ENCODE data around the gene TRIM13.
"Not testable (repeated sequence)": the region's sequence is repeated elsewhere in the genome, so short reads cannot be mapped to it uniquely, and the experiment has no call there.

Gene TRIM13, protein sequence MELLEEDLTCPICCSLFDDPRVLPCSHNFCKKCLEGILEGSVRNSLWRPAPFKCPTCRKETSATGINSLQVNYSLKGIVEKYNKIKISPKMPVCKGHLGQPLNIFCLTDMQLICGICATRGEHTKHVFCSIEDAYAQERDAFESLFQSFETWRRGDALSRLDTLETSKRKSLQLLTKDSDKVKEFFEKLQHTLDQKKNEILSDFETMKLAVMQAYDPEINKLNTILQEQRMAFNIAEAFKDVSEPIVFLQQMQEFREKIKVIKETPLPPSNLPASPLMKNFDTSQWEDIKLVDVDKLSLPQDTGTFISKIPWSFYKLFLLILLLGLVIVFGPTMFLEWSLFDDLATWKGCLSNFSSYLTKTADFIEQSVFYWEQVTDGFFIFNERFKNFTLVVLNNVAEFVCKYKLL

DNA sequence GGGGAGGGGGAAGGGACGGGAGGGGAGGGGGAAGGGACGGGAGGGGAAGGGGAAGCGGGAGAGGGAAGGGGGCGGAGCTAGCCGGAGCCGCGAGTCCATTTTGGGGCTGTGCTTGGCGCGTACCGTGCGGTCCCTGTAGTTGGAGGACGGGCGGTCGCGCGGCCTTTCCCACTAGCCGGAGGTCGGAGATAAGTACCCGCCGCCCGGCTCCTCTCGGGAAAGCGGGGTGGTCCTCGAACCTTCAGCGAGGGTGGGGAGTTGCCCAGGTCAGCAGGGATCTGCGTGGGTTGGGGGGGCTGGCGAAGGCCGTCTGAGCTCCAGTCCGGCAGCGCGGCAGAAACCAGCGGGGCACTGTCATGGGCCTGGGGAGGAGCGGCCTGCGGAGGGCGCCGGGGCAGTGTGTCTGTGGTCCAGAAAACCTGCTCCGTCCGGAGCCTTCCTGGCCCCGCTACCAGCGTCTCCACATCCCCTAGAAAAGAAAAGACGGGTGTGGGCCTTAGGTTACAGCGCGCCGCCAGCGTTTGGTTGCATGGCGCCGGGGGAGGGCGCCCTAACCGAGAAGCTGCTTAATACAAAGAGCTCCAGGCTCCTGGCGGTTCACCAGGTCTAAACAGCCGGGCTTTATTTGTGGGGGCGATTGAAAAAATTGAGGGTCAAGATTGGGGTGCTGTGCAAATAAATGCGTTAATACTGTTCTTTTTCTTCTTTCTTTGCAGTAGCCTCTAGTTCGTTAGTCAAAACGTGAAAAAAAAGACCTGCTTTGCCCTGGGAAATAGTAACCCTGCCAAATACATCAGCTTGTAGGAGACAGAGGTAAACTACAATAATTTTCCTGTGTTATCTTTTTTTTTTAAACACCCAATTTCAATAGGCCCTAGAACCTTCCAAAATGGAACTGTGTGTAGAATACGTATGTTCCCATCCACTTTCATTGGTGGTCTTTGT, at the start of gene TRIM13:
Gene TRIM13 (plus strand): TSS at position 92 of the 945 bp plus-strand sequence. CDS start 14,899 bp downstream, outside the sequence.
- no peaks in the 10 kb centered on the region for H3K36me3 ChIP-seq (ENCODE audit: insufficient read depth, low read length)
- H3K9ac ChIP-seq (ENCODE audit: low read depth, low read length) = peak within 1 kb of the TSS; percentile 95
- no peaks in the 10 kb centered on the region for H3K9me3 ChIP-seq (ENCODE audit: control insufficient read depth, insufficient read depth, low read length)
- H3K4me1 ChIP-seq (ENCODE audit: insufficient read depth, low read length) = peaks cover 7% of the 10 kb centered on the region; the same call in 1 of the 2 replicates

DNA sequence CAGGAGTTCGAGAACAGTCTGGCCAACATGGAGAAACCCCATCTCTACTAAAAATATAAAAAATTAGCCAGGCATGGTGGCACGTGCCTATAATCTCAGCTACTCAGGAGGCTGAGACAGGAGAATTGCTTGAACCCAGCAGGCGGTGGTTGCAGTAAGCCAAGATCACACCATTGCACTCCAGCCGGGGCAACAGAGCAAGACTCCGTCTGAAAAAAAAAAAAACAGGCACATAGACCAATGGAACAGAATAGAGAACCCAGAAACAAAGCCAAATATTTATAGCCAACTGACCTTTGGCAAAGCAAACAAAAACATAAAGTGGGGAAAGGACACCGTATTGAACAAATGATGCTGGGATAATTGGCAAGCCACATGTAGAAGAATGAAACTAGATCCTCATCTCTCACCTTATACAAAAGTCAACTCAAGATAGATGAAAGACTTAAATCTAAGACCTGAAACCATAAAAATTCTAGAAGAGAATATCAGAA, 48.0 kb upstream of the TRIM13 start:
- H3K9ac ChIP-seq (ENCODE audit: low read depth, low read length); H3K36me3 ChIP-seq (ENCODE audit: insufficient read depth, low read length); H3K4me1 ChIP-seq (ENCODE audit: insufficient read depth, low read length); H3K9me3 ChIP-seq (ENCODE audit: control insufficient read depth, insufficient read depth, low read length): not testable (repeated sequence)

DNA sequence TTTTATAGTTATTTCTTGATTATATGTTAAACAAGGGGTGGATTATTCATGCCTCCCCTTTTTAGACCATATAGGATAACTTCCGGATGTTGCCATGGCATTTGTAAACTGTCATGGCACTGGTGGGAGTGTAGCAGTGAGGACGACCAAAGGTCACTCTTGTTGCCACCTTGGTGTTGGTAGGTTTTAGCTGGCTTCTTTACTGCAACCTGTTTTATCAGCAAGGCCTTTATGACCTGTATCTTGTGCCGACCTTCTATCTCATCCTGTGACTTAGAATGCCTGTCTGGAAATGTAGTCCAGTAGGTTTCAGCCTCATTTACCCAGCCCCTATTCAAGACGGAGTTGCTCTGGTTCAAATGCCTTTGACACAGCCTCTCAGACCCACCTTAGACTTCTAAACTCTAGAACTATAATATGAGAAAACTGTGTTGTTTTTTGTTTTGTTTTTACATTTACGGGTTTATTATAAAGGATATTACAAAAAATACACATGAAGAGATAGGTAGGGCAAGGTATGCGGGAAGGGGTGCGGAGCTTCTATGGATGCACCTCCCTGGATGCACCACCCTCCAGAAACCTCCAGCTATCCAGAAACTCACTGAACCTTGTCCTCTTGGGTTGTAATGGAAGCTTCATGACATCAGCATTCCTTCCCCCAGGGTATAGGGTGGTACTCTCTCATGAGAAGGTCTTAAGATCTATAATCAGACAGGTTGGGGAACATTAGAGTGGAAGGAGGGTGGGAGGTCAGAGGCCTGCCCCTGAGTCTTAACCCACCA, 44.9 kb upstream of the TRIM13 start:
- Histone ChIP-seq H3K9ac (ENCODE audit: low read depth, low read length) (no peak overlapping the region), H3K9me3 (ENCODE audit: control insufficient read depth, insufficient read depth, low read length) (no peaks in the 10 kb centered on the region), H3K4me1 (ENCODE audit: insufficient read depth, low read length) (no peaks in the 10 kb centered on the region), H3K36me3 (ENCODE audit: insufficient read depth, low read length) (no peaks in the 10 kb centered on the region)

DNA sequence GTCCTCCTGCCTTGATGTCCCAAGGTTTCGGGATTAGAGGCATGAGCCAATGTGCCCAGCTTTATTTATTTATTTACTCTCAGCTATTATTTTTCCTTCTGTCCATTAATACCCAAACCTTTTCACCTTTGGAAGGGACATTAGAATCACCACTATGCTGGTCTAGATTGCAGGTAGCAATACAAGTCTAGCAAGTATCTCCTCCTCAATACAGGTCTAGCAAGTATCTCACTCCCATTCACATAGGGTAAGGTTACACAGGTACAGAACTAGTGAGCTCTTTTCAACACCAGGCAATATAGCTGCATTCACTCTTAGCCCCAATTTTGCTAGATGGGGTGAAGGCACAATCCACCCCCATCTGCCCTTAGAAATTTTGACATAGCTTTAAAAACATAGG, 43.3 kb upstream of the TRIM13 start:
- H3K9me3 ChIP-seq (ENCODE audit: control insufficient read depth, insufficient read depth, low read length) = no peaks in the 10 kb centered on the region
- H3K9ac ChIP-seq (ENCODE audit: low read depth, low read length) = no peak overlapping the region
- H3K36me3 ChIP-seq (ENCODE audit: insufficient read depth, low read length) = no peaks in the 10 kb centered on the region
- H3K4me1 ChIP-seq (ENCODE audit: insufficient read depth, low read length) = no peaks in the 10 kb centered on the region

DNA sequence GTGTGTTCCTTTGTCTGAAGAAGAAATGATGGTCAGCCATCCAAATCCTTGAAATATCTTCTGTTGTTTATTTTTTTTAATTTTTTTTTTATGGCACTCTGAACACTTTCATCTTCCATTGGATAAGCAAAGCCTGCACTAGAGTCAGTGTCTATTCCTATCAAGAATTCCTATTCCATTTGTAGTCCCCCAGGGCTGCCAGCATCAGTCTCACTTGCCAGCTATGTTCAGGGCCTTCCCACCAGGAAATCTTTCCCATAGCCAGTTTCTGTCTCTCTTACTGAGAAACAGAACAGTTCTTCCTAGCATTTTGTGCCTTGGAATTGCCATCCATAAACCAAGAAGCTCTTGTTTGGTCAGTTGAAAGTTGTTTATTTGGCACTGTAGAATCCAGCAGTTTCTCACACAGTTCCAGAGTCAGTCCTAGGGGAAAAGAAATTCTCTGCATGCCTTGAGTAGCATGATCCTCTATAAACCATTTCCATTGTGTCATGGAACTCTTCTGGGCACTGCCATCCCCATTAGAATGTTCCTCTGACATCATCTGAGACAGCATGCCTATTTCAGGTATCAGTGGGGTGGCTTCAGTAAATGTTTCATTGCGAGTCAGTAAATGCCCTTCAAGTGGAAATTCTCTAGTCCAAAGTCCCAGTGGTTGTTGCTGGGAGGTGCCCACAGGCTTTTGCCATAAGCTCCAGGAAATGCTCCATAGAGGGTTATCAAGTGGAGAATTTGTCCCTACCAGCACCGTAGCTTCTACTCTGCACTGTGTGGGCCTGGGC, 42.0 kb upstream of the TRIM13 start:
- no peaks in the 10 kb centered on the region for H3K9me3 ChIP-seq (ENCODE audit: control insufficient read depth, insufficient read depth, low read length)
- no peak overlapping the region for H3K9ac ChIP-seq (ENCODE audit: low read depth, low read length)
- H3K36me3 ChIP-seq (ENCODE audit: insufficient read depth, low read length) = no peaks in the 10 kb centered on the region
- H3K4me1 ChIP-seq (ENCODE audit: insufficient read depth, low read length) = no peaks in the 10 kb centered on the region

DNA sequence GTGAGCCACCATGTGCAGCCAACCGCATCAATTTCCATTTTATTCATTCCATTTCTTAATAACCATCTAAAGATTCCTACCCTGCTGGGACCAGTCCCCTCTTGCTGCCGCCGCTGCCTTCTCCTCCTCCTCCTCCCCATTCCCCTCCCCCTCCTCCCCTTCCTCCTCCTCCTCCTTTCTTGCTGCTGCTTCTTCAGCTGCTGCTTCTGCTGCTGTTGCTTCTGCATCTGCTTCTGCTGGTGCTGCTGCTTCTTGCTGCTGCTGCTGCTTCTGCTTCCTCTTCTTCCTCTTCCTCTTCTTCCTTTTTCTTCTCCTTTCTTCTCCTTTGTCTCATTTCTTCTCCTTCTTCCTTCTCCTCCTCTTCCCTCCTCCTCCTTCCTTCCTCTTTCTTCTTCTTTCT, 40.7 kb upstream of the TRIM13 start:
- Histone ChIP-seq H3K4me1 (ENCODE audit: insufficient read depth, low read length) (no peaks in the 10 kb centered on the region), H3K9ac (ENCODE audit: low read depth, low read length) (no peak overlapping the region), H3K9me3 (ENCODE audit: control insufficient read depth, insufficient read depth, low read length) (no peaks in the 10 kb centered on the region), H3K36me3 (ENCODE audit: insufficient read depth, low read length) (no peaks in the 10 kb centered on the region)

DNA sequence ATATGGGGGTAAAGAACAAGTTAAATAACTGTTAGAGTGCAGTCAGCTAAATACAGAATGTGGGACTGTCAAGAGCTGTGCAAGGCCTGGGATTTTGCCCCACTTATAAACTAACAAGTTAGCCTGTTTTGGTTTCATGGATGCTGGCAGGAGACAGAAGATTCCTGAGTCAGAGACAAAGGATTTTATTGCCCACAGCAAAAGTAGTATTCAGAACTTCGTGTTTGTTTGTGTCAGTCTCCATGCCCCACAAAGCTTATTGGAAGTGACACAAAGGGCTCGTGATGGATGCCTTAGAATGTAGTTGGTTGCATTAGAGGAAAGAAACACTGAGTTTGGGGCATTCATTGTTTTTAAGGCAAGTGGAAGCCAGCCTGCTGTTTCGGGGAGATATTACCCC, 38.5 kb upstream of the TRIM13 start:
- no peaks in the 10 kb centered on the region; the same call in 1 of the 2 replicates for H3K9me3 ChIP-seq (ENCODE audit: control insufficient read depth, insufficient read depth, low read length)
- no peaks in the 10 kb centered on the region for H3K4me1 ChIP-seq (ENCODE audit: insufficient read depth, low read length)
- no peak overlapping the region for H3K9ac ChIP-seq (ENCODE audit: low read depth, low read length)
- H3K36me3 ChIP-seq (ENCODE audit: insufficient read depth, low read length) = no peaks in the 10 kb centered on the region

DNA sequence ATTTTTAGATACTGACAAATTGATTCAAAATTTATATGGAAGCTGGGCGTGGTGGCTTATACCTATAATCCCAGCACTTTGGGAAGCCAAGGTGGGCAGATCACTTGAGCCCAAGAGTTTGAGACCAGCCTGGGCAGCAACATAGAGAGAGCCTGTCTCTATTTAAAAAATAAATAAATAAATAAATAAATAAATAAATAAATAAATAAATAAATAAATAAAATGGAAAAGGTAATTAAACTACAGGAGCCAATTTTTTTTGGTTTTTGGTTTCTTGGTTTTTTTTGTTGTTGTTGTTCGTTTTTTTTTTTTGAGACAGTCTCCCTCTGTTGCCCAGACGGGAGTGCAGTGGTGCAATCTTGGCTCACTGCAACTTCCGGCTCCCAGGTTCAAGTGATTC, 29.4 kb upstream of the TRIM13 start:
- Histone ChIP-seq H3K9me3 (ENCODE audit: control insufficient read depth, insufficient read depth, low read length) (peaks cover 2% of the 10 kb centered on the region), H3K36me3 (ENCODE audit: insufficient read depth, low read length) (no peaks in the 10 kb centered on the region), H3K4me1 (ENCODE audit: insufficient read depth, low read length) (no peaks in the 10 kb centered on the region), H3K9ac (ENCODE audit: low read depth, low read length) (no peak overlapping the region)

DNA sequence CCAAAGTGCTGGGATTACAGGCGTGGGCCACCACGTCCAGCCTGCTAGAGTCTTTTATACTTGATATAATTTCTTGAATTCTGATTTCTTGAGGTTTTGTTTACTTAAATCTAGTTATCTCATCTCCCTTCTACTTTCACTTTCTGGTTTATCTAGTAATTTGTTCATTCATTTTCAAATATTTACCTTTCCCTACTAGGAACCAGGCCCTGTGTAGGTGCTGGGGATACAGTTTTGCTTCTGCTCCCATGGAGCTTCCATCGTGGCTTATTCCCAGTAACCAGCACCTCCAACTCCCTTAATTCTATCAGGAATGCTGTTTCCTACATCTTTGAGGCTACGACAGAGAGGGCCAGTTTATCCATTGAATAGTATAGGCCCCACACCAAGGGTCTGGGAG, 24.1 kb upstream of the TRIM13 start:
- H3K36me3 ChIP-seq (ENCODE audit: insufficient read depth, low read length) = no peaks in the 10 kb centered on the region
- H3K9ac ChIP-seq (ENCODE audit: low read depth, low read length) = no peak overlapping the region
- no peaks in the 10 kb centered on the region for H3K9me3 ChIP-seq (ENCODE audit: control insufficient read depth, insufficient read depth, low read length)
- no peaks in the 10 kb centered on the region for H3K4me1 ChIP-seq (ENCODE audit: insufficient read depth, low read length)

DNA sequence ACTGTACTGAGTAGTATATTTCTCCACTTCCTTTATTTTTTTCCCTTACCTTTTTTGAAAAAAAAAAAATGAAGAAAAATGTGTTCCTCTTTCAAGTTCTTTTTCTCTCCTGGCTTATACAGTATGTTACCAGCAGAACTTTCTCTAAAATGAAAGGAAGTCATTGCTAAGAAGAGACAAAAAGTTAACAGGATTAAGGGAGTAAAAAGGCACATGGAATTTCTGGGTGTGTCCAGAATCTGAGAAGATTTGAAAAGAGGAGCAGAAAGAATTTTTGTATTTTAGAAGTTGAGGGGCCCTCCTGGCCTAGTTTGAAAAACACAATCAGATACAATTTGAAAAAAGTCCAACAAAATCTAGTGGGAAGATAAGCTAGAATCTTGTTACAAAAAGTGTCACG, 21.0 kb upstream of the TRIM13 start:
- Histone ChIP-seq H3K4me1 (ENCODE audit: insufficient read depth, low read length) (no peaks in the 10 kb centered on the region), H3K9ac (ENCODE audit: low read depth, low read length) (no peak overlapping the region), H3K9me3 (ENCODE audit: control insufficient read depth, insufficient read depth, low read length) (no peaks in the 10 kb centered on the region), H3K36me3 (ENCODE audit: insufficient read depth, low read length) (no peaks in the 10 kb centered on the region)

DNA sequence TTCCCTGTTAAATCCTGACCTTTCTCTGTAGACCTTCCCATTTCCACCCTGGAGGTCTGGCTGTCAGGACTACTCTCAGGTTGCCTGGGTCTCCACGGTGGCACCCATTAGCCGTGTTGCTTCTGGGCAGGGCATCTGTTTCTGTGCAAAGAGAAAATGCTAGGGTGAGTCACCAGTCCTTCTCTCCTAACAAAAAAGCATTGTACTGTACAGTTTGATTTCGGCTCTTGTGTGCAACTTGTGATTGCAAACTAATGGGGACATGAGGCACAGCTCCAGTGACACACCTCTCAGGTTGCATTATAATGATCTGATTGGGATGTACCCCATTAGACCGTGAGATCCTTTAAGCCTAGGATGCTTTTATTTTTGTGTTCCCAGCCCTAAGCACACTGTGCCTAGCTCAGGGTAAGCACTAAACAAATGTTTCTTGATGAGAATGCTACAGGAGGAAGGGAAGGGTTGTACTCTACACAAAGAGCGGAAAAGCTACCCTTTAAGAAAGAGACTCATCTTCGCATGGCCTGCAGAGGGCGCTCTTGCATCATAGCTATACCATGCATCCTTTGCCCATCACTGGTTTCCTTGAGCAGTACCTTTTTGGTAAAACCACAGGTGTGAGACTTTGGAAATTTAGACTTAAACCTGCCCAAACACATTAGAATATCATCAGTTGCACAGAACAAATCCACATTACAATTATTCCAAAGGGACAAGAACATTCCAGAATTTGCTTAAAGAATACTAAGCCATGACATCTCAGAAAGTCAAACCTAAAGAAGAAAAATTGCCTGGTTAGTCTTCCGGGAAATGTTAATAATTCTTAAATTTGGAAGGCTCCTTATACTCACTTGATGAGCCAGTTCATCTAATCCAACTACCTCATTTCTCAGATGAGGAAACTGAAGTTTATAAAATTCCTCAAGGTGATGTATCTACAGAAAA, 20.3 kb upstream of the TRIM13 start:
- Histone ChIP-seq H3K9me3 (ENCODE audit: control insufficient read depth, insufficient read depth, low read length) (no peaks in the 10 kb centered on the region), H3K4me1 (ENCODE audit: insufficient read depth, low read length) (no peaks in the 10 kb centered on the region), H3K9ac (ENCODE audit: low read depth, low read length) (no peak overlapping the region), H3K36me3 (ENCODE audit: insufficient read depth, low read length) (no peaks in the 10 kb centered on the region)

DNA sequence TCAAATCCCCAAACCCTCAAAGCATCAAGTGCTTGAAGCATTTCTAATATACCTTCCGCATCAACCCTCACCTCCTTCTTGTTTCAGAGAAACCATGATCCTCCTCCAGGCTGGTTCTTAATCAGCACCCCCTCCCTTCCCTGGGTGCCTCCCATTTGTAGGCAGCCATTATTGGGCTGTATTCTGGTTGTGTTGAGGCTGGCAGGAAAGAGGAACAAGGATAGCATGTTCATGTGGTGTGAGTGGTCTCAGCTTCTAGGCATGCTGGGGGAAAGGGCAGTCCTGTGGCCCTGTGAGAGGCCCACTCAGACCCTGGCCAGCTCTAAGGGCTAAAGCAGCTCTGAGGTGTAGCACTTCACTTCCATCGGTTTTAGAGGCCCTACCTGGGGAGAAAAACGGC, 18.9 kb upstream of the TRIM13 start:
- Histone ChIP-seq H3K4me1 (ENCODE audit: insufficient read depth, low read length) (no peaks in the 10 kb centered on the region), H3K9ac (ENCODE audit: low read depth, low read length) (no peak overlapping the region), H3K9me3 (ENCODE audit: control insufficient read depth, insufficient read depth, low read length) (no peaks in the 10 kb centered on the region)

DNA sequence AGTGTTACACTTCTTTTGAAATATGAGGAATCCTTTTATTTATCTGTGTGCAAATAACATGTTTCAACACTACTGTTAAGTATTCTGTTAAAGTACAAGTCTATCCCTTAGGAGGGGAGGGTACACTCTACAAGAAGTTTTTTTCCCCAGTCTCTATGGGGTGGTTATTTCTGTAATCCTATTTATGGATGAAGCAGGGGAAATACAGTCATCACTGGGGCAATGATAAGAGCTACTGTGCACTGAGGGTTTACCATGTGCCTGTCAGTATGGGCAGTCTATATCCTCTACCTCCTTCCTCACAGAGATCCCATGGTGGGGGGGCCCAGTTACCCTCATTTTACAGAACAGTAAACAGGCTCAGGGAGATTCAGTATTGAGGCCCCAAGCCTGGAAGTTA, 16.6 kb upstream of the TRIM13 start:
- Histone ChIP-seq H3K4me1 (ENCODE audit: insufficient read depth, low read length) (no peaks in the 10 kb centered on the region), H3K36me3 (ENCODE audit: insufficient read depth, low read length) (no peaks in the 10 kb centered on the region), H3K9ac (ENCODE audit: low read depth, low read length) (no peak overlapping the region), H3K9me3 (ENCODE audit: control insufficient read depth, insufficient read depth, low read length) (no peaks in the 10 kb centered on the region)

More for the DNA sequence above, 18.9 kb upstream of the TRIM13 start:
- no peaks in the 10 kb centered on the region for H3K36me3 ChIP-seq (ENCODE audit: insufficient read depth, low read length)
